K562 (cell line): ENCODE data around the gene RYR3. TPM values are rescaled to one million over a fixed set of nuclear protein-coding genes. Genes with fewer than 3 reads are reported as not detected.
A peak's percentile ranks its signal among the peaks of the same experiment; 100 is the strongest.

Experiments used
- CCNT2 ChIP-seq: IDR thresholded peaks from 2 replicates; pipeline ENCODE4 v1.6.1; 2011; ENCODE audit warnings: borderline replicate concordance, low read depth, mild to moderate bottlenecking, moderate library complexity, mixed read lengths, low read length; ENCODE audit not compliant: insufficient read length; ENCODE audit errors: extremely low read depth
- ERF ChIP-seq: fragments of 450-650 bp; formaldehyde crosslinking; IDR thresholded peaks from 2 replicates; pipeline ENCODE4 v1.4.0; 2020; ENCODE audit warnings: mild to moderate bottlenecking, mixed read lengths
- LARP7 ChIP-seq: fragments of 450-650 bp; IDR thresholded peaks from 2 replicates; pipeline ENCODE4 v1.6.1; 2016
- MEIS2 ChIP-seq: fragments of 450-650 bp; IDR thresholded peaks from 2 replicates; pipeline ENCODE4 v1.6.1; 2014; ENCODE audit warnings: mild to moderate bottlenecking; ENCODE audit not compliant: partially characterized antibody
- MGA ChIP-seq: fragments of 450-650 bp; IDR thresholded peaks from 2 replicates; pipeline ENCODE4 v1.6.1; 2016; ENCODE audit warnings: mild to moderate bottlenecking, moderate library complexity
- PHF21A ChIP-seq: fragments of 450-650 bp; IDR thresholded peaks from 2 replicates; pipeline ENCODE4 v1.6.1; 2017; ENCODE audit warnings: low read depth, borderline replicate concordance
- RBBP5 ChIP-seq: fragments of 200-600 bp; sonication (generic); IDR thresholded peaks from 2 replicates; pipeline ENCODE4 v1.6.1; 2012; ENCODE audit warnings: borderline replicate concordance, mild to moderate bottlenecking, low read length, control low read depth, inconsistent platforms; ENCODE audit not compliant: insufficient read depth, poor library complexity, severe bottlenecking
- RCOR1 ChIP-seq, 2 experiments: IDR thresholded peaks; 2 replicates each; pipeline ENCODE4 v1.6.1; 2012; ENCODE audit warnings: low read depth in 2 of 2, low read length in 2 of 2, borderline replicate concordance in 1 of 2, improper control_type of control experiment in 1 of 2
- SOX6 ChIP-seq: fragments of 450-650 bp; IDR thresholded peaks from 2 replicates; pipeline ENCODE4 v1.6.1; 2014; ENCODE audit warnings: mild to moderate bottlenecking
- TAL1 ChIP-seq: fragments of 450-650 bp; IDR thresholded peaks from 2 replicates; pipeline ENCODE4 v1.6.1; 2016; ENCODE audit warnings: mild to moderate bottlenecking
- TCF7L2 ChIP-seq: fragments of 150-350 bp; IDR thresholded peaks from 2 replicates; pipeline ENCODE4 v1.6.1; 2016; ENCODE audit warnings: low read depth, mild to moderate bottlenecking, low read length, moderate library complexity
- TEAD4 ChIP-seq, 2 experiments: sonication (generic) in 1 of 2; formaldehyde crosslinking in 1 of 2; IDR thresholded peaks; 2 replicates each; pipeline versions ENCODE4 v1.6.1 to v1.8.0; 2012 to 2022; ENCODE audit warnings: borderline replicate concordance in 1 of 2, inconsistent platforms in 1 of 2, low read length in 1 of 2, mild to moderate bottlenecking in 1 of 2, missing genetic modification reagents in 1 of 2
- ZBTB12 ChIP-seq: fragments of 250-450 bp; sonication (Bioruptor Pico); IDR thresholded peaks from 2 replicates; pipeline ENCODE4 v1.4.0; 2020
- ZNF133 ChIP-seq: fragments of 250-450 bp; sonication (Bioruptor Pico); IDR thresholded peaks from 2 replicates; pipeline ENCODE4 v1.4.0; 2020; ENCODE audit warnings: mild to moderate bottlenecking
- ZNF253 ChIP-seq: fragments of 250-450 bp; sonication (Bioruptor Pico); conservative IDR thresholded peaks from 2 replicates; pipeline ENCODE4 v1.6.1; 2021; ENCODE audit warnings: mild to moderate bottlenecking
- ZNF324 ChIP-seq: fragments of 250-450 bp; sonication (Bioruptor Pico); IDR thresholded peaks from 2 replicates; pipeline ENCODE4 v1.4.0; 2020; ENCODE audit warnings: mild to moderate bottlenecking
- ZNF561 ChIP-seq: fragments of 450-650 bp; formaldehyde crosslinking; conservative IDR thresholded peaks from 2 replicates; pipeline ENCODE4 v1.4.0; 2020; ENCODE audit warnings: mild to moderate bottlenecking, moderate library complexity
- ZNF696 ChIP-seq: fragments of 250-450 bp; sonication (Bioruptor Pico); conservative IDR thresholded peaks from 2 replicates; pipeline ENCODE4 v1.4.0; 2020; ENCODE audit warnings: mild to moderate bottlenecking, moderate library complexity
- polyA plus RNA-seq, 8 experiments: library from polyadenylated mRNA; depleted of rRNA in 4 of 8; stranded (reverse) in 5 of 8; unstranded in 3 of 8; fragments of >200 nt; fragmentation: Nextera tagmentation in 2 of 8; fragmentation: Illumina TruSeq in 1 of 8; extraction: Ambion mirVana in 2 of 8; extraction: Trizol in 1 of 8; gene quantifications; 2 replicates each; pipeline versions ENCODE4 v1.2.1 to v1.2.3, GENCODE V29; 2011 to 2014; ENCODE audit warnings: inconsistent platforms in 1 of 8, missing spikeins in 1 of 8
- total RNA-seq, 7 experiments: library from RNA; depleted of rRNA in 6 of 7; stranded (reverse); fragments of >200 nt in 6 of 7; fragmentation: Illumina TruSeq in 2 of 7; extraction: Trizol in 2 of 7; gene quantifications; 2 replicates each; pipeline versions ENCODE4 v1.2.1 to v1.2.3, GENCODE V29; 2011 to 2021; ENCODE audit warnings: low replicate concordance in 1 of 7

Gene RYR3
- total and polyA plus RNA-seq, 9 of the 15 experiments (the other 6 are each of a cell fraction or from before 2014, with no cell fraction given): 0.04 TPM; not detected in 8

GRCh38 chr15:33442449-33442848 is 131.7 kb downstream of the RYR3 start (continued):
- TF ChIP-seq TCF7L2: no peak
- TF ChIP-seq PHF21A: no peak
- no peak for TF ChIP-seq ZNF253
- TF ChIP-seq ZNF324: no peak
- TF ChIP-seq RBBP5: no peak
- no peak for TF ChIP-seq ZNF561 (CRISPR knock-in tag)
- no peak for TF ChIP-seq ZBTB12 (CRISPR knock-in tag)
- peak; percentile 73 for TF ChIP-seq TEAD4 (IDR thresholded peaks at IDR 0.05; ENCODE audit: low read length)
- no peak for TF ChIP-seq TEAD4 (CRISPR knock-in tag; IDR thresholded peaks at IDR 0.05; ENCODE audit: borderline replicate concordance)
- TF ChIP-seq LARP7: no peak
- no peak for TF ChIP-seq RCOR1 (IDR thresholded peaks at IDR 0.05; ENCODE audit: borderline replicate concordance in 1 of 2, low read depth in 2 of 2, low read length in 2 of 2)
- no peak for TF ChIP-seq MGA
- TF ChIP-seq SOX6: peak; percentile 57; the same call in 1 of the 2 replicates
- peak; percentile 15 for TF ChIP-seq CCNT2
- no peak for TF ChIP-seq ZNF133 (CRISPR knock-in tag)
- TF ChIP-seq TAL1: peak; percentile 60
- no peak for TF ChIP-seq ERF (CRISPR knock-in tag)
- TF ChIP-seq ZNF696 (CRISPR knock-in tag): no peak
- peak; percentile 44 for TF ChIP-seq MEIS2
